Endometrium (tissue), 2 donors: ENCODE data around the gene NCS1.

Source experiments
- FAIRE-seq: peaks from 2 replicates; lab custom pipeline; 2012; peaks lifted over from hg19 to GRCh38; lab: Jason Lieb, UNC
- donor health status: control.
- donor health status: control.

Gene NCS1

GRCh38 chr9:130147910-130148309 lies 24.3 kb upstream of the NCS1 start:
- no peak for FAIRE-seq

- no peak for FAIRE-seq
These were observed 23.2 kb upstream of the NCS1 start for GRCh38 chr9:130149031-130149430.

DNA sequence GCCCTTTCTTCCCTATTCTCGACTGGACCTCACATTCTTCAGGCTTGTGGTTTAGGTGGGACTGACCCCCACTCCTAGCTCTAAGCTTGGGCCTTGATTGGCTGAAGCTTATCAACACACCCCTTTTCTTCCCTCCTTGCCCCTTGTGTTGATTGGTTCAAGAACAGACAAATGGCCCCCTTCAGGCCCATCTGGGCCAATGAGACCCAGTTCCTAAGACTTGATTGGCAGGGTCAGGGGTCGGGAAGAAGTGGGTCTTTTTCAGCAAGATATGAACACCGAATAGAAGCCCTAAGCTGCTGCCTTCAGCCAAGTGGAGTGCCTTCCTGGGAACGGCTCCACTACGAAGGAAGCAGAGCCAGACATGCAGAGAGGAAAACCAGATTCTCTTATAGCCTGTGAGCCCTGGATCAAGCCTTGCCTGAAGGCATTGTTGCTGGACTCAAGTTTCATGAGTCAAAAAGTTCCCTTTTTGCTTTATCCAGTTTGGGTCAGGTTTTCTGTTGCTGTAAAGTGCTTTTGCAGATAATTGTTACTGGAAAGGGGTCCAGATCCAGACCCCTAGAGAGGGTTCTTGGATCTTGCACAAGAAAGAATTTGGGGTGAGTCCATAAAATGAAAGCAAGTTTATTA lies 22.4 kb upstream of the NCS1 start:
- no peak for FAIRE-seq

DNA sequence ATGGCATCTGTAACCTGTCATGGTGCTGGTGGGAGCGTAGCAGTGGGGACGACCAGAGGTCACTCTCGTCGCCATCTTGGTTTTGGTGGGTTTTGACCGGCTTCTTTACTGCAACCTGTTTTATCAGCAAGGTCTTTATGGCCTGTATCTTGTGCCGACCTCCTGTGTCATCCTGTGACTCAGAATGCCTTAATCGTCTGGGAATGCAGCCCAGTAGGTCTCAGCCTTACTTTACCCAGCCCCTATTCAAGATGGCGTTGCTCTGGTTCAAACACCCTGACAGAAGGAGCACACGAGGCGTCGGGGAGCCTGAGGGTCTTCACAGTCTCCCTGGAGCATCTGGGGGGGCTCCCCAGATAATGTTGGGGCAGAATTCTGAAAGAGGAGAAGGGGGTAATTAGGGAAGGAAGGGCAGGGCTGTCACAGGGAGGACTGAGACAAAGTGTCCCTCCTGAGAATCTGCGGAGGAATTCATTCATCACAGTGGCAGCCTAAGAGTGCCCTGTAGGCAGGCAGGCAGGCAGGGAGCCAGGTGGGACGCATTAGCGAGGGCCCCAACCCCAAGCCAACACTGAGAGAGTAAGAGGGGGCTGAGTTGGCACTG lies 21.3 kb upstream of the NCS1 start:
- FAIRE-seq: no peak

GRCh38 chr9:130154816-130155215 lies 17.4 kb upstream of the NCS1 start:
- FAIRE-seq: no peak

DNA sequence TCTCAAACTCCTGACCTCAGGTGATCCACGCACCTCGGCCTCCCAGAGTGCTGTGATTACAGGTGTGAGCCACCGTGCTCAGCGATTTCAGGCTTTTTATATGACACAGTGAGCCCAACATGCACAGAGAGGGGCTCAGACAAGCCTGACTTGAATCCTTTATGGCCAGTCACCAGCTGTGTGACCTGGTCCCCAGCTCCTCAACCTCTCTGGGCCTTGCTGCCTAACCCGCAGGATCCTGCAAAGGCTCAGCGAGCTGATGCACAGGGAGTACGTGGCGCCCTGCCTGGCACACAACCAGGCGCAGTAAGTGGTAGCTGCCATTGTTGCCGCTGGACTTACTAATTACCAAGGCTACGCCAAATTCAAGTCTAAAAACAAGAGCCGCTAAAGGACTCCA lies 16.6 kb upstream of the NCS1 start:
- FAIRE-seq: no peak

DNA sequence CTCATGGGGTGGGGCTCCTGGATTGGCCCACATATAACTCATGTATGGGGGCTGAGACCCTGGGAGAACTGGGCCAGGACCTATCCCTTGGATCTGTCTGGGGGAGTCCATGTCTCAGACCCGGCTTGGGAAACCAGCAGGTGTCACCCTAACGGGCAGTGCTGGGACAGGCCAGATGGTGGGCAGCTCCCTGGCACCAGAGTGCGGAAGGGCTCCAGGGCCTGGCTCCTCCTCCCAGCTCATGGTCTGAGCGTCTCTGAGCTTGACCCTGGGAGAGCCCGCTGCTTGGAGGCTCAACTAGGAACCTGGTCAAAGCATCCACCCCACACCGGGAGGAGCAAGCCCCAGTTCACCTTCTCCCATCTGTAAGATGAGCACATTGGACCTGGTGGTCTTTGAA lies 15.5 kb upstream of the NCS1 start:
- no peak for FAIRE-seq

- FAIRE-seq: no peak
These were observed 15.1 kb upstream of the NCS1 start for GRCh38 chr9:130157079-130157478.

DNA sequence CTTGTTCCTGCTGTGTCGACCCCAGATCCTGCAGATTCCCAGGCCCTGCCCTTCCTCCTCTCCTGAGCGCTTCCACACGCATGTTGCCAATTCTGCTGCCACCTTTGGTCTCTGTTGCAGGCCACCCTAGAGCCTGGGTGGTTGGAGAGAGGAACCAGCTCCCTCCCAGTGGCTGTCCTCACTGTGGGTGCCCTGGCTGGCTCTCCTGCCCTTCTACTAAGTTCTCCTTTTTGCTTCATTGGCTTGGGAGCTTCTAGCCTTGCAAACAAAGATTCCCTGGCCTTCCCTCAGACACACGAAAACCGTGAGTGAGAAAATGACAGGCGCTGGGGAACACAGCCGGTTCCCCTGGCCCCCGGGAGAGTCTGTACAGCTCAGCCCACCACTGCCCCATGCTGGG lies 14.2 kb upstream of the NCS1 start:
- no peak for FAIRE-seq

- no peak for FAIRE-seq
These were observed 13.1 kb upstream of the NCS1 start for GRCh38 chr9:130159057-130159456.

DNA sequence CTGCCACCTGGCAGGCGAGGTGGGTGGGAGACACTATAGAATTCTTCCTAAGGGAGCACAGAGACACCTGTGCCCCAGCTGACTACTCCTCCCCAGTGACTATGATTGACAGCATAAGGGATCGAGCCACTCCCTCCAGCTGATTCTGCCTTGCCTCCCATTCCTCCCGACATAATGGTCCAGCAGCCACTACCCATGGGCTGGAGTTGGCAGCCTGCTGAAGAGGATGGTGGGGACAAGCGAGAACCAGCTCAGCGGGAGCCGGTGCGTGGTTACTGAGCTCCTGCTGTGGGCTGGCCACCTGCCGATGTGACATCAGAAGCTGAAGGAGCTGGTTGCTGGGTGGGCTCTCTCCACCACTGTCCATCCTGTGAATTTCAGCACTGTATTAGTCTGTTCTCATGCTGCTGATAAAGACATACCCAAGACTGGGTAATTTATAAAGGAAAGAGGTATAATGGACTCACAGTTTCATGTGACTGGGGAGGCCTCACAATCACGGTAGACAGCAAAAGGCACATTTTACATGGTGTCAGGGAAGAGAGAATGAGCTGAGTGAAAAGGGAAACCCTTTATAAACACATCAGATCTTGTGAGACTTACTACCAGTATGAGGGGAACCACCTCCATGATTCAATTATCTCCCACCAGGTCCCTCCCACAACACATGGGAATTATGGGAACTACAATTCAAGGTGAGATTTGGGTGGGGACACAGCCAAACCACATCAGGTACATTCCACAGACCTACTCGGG lies 12.1 kb upstream of the NCS1 start:
- FAIRE-seq: no peak

GRCh38 chr9:130160862-130161470 lies 11.2 kb upstream of the NCS1 start:
- FAIRE-seq: no peak

DNA sequence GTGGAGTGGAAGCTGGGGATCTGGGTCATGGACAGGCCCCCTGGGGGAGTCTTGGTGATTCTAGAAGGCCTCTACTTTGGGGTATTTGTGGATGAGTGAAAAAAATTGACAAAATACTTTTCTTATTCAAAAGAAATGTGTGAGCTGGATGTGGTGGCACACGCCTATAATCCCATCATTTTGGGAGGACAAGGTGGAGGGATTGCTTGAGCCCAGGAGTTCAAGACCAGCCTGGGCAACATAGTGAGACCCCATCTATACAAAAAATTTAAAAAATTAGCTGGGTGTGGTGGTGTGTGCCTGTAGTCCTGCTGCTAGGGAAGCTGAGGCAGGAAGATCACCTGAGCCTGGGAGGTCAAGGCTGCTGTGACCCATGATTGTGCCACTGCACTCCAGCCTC lies 6.6 kb upstream of the NCS1 start:
- FAIRE-seq: no peak

DNA sequence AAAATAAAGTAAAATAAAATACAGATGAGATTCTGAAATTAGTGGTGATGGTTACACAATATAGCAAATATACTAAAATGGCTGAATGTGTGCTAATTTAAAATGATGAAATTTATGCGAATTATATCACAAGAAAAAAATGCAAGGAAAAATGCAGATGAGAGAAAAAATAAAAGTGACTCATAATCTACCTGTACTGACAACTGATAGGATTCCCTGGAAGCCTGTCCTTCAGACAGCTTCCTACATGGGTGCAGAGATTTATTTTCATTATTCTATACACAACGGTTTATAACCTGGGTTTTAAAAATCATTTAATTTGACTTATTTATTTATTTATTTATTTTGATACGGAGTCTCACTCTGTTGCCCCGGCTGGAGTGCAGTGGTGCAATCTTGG lies 5.8 kb upstream of the NCS1 start:
- FAIRE-seq: no peak

DNA sequence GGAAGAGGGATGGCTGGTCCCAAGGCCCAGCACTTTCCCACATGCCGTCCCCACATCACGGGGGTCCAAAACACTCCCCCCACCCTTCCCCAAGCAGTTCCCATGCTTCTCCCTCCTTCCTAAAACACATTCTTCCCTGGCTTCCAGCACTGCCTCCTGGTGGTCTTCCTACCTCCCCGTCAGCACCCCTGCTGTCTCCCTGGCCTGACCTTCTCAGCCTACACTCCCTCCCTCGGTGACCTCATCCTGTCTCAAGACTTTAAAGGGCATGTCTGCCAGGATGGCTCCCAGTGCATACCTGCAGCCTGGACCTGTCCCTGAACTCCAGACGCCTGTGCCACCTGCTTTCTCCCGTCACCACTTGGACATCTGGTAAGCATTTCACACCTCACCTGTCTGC lies 4.3 kb upstream of the NCS1 start:
- FAIRE-seq: no peak

DNA sequence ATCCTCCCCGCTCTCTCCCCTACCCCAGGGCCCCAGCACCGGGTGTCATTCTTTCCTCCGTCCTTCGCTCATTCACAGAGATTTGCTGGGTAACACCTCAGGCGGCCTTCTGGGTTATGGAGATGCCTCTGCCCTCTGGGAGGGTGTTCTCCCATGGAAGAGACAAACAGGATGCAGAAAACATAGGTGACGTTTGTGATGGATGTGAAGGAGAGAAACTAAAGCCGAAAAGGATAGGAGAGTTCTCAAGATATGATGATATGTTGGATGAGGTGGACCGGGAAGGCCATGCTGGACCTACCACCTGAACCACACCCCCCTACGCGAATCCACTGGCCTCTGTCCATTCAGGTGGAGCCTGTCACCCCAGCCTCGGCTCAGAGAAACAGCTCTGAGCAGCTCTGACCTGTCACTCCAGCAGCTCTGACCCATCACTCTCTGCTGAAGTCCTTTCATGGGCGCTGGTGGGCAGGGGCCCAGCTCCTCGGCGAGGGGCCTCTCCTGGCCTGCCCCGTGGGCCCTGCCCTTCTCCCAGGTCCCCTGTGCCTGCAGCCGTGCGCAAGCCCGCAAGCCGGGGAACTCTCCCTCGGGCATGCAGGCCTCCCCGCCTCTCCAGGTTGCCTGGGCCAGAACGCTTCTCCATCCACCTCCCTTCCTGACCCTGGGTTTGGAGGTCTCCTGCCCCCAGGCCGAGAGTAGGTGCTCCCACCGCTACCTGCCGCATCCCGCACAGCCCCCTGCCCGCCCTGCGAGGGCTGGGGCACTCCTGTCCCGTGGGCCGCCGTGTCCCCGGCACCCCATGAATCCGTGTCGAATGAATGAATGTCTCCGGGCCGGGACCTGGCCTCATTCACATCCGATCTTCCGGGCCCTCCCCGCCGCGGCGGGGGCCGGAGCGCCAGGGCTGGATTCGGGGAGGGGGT lies 717 bp upstream of the NCS1 start:
- FAIRE-seq: no peak

DNA sequence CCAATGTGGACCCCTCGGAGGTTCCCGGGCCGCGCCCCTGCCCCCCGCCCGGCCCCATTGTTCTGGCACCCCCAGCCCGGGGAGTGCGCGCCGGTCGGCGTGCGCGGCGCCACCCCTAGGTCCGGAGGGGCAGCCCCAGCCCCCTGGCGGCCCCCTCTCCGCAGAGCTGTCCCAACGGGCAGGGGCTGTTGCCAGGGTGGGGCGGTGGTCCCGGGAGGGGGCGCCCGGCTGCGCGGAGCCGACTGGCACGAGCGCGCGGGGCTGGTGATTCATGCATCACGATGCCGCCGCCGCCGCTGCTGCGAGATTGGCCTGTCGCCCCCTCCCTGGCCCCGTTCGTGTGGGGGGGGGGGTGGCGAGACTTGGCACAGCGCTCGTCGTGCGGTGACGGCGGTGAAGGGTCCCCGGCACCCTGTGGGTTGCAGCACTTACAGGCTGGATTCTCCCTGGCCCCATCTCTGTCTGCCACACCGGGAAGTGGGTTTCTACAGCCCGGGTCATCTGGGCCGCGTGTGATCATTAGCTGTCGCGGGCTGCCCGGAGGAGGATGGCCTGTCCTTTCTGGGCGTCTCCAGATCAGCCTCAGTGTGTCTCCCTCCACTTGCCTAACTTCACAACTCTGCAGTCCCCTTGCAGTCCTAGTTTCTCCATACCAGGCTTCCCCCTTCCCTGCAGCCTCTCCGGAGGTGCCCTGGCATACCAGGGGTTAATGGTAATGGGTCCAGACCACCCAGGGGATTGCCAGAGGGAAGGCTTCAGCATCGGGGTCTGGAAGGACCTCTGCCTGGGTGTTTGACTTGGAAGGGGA lies 858 bp downstream of the NCS1 start:
- FAIRE-seq: no peak

DNA sequence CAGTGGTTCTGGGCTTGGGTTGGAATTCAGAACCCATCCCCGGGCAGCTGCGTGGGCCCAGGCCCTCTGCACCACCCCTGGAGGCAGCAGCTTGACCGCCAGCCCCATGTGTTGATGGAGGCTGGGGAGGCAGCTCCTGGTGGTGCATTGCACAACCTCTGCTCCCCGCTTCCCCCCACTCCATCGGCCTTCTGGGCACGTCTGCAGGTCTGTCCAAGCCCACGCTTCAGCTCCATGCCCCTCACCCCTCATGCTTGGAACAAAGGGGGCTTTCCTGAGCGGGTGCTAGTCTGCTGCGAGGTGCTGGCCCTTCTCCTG lies 1.4 kb downstream of the NCS1 start:
- no peak for FAIRE-seq

- no peak for FAIRE-seq
These were observed 1.8 kb downstream of the NCS1 start for GRCh38 chr9:130174025-130174424.

- FAIRE-seq: no peak
These were observed 2.7 kb downstream of the NCS1 start for GRCh38 chr9:130174920-130175321.

DNA sequence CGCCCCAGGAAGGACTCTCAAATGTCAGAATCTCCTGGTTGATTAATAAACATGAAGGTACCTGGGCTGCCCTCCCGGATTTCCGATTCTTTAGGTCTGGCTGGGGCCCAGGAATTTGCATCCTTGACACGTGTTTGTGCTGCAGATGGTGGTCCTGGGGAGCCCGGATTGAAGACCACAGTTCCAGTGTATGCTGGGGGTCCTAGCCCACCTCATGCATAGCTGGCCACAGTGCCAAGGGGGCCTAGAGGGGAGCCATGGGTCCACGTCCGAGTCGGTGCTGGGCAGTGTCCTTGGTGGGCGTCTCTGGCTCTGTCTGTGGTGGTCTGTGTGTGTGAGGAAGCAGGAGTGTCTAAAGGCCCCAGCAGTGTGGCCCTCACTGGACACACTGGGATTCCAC lies 3.2 kb downstream of the NCS1 start:
- no peak for FAIRE-seq

- no peak for FAIRE-seq
These were observed 4.6 kb downstream of the NCS1 start for GRCh38 chr9:130176760-130177159.
